ENCODE measurements around the gene TREML4. TPM values are rescaled to one million over a fixed set of nuclear protein-coding genes. Genes with fewer than 3 reads are reported as not detected.

The TREML4 gene
- total RNA-seq, 1 experiment from 2014 or later: not detected

GRCh38 chr6:41193884-41194283 lies 34.3 kb upstream of the TREML4 start (continued):
- no peak for TF ChIP-seq TCF7L2 (IDR thresholded peaks at IDR 0.05; ENCODE audit: borderline replicate concordance, extremely low read depth, insufficient read depth, insufficient read length)
- TF ChIP-seq SP1 (IDR thresholded peaks at IDR 0.05; ENCODE audit: low read depth): no peak
- no peak for TF ChIP-seq CBX3 (IDR thresholded peaks at IDR 0.05; ENCODE audit: low read depth)

- TF ChIP-seq SRF (IDR thresholded peaks at IDR 0.05; ENCODE audit: low read depth) (no peak), SIN3A (IDR thresholded peaks at IDR 0.05; ENCODE audit: low read depth) (no peak), ZFX (IDR thresholded peaks at IDR 0.05) (no peak), ZBTB33 (IDR thresholded peaks at IDR 0.05; ENCODE audit: extremely low read depth, insufficient replicate concordance, low read length) (no peak)
- Histone ChIP-seq H3K4me3 (replicated peaks in 1 of 2; ENCODE audit: low read depth in 1 of 2, low read length in 2 of 2) (no peak overlapping the region), H3K27me3 (ENCODE audit: insufficient read depth, low read length) (peaks cover 39% of the 10 kb centered on the region), H3K36me3 (ENCODE audit: control insufficient read depth in 1 of 2, insufficient read depth in 2 of 2, low read length in 2 of 2) (no peaks in the 10 kb centered on the region), H3K9ac (ENCODE audit: low read length) (no peak overlapping the region), H3K4me1 (ENCODE audit: control insufficient read depth in 1 of 2, insufficient read depth in 2 of 2, low read length in 2 of 2) (no peaks in the 10 kb centered on the region), H3K9me3 (ENCODE audit: control insufficient read depth in 1 of 2, insufficient read depth in 1 of 2, low read depth in 1 of 2, low read length in 2 of 2) (peaks cover 3 to 8% of the 10 kb centered on the region in 2 experiments; a peak in 2 of 4 replicates), H3K27ac (ENCODE audit: low read depth, low read length) (no peak overlapping the region), H2AFZ (ENCODE audit: low read depth, low read length, poor library complexity, severe bottlenecking) (no peak overlapping the region), H3K9me2 (ENCODE audit: insufficient read depth) (no peaks in the 10 kb centered on the region), H3K4me2 (ENCODE audit: low read length) (no peak overlapping the region), H3K79me2 (ENCODE audit: insufficient read depth, low read length) (no peaks in the 10 kb centered on the region), H4K20me1 (ENCODE audit: insufficient read depth) (no peaks in the 10 kb centered on the region)
- intact Hi-C loops (cut with micrococcal nuclease): no loop called here
- ChIA-PET RAD21 (ENCODE audit: low non-redundant PET in 1 of 2, low total read pairs in 2 of 2, uncharacterized antibody in 2 of 2, unreplicated experiment in 2 of 2) (no interaction called here), POLR2A (no interaction called here), CTCF (no interaction called here)
- BruUV-seq (replicated peaks): no TSS peak
- ATAC-seq: no peak
- DNase-seq (ENCODE audit: low read depth, low spot score): no peak
These were observed 33.8 kb upstream of the TREML4 start for GRCh38 chr6:41194386-41194785.

- ChIA-PET CTCF (no interaction called here), POLR2A (no interaction called here), RAD21 (ENCODE audit: low non-redundant PET in 1 of 2, low total read pairs in 2 of 2, uncharacterized antibody in 2 of 2, unreplicated experiment in 2 of 2) (no interaction called here)
- ATAC-seq: no peak
- H3K4me3 ChIP-seq (replicated peaks in 1 of 2; ENCODE audit: low read depth in 1 of 2, low read length in 2 of 2): no peak overlapping the region
- no peak overlapping the region for H3K9ac ChIP-seq (ENCODE audit: low read length)
- intact Hi-C loops (cut with micrococcal nuclease): no loop called here
- H3K36me3 ChIP-seq (ENCODE audit: control insufficient read depth in 1 of 2, insufficient read depth in 2 of 2, low read length in 2 of 2): no peaks in the 10 kb centered on the region
- no peak overlapping the region for H3K27ac ChIP-seq (ENCODE audit: low read depth, low read length)
- H3K4me2 ChIP-seq (ENCODE audit: low read length): no peak overlapping the region
- no peaks in the 10 kb centered on the region for H3K9me3 ChIP-seq (ENCODE audit: control insufficient read depth in 1 of 2, insufficient read depth in 1 of 2, low read depth in 1 of 2, low read length in 2 of 2)
- H3K27me3 ChIP-seq (ENCODE audit: insufficient read depth, low read length): peaks cover 39% of the 10 kb centered on the region
- H2AFZ ChIP-seq (ENCODE audit: low read depth, low read length, poor library complexity, severe bottlenecking): no peak overlapping the region
- no peaks in the 10 kb centered on the region for H3K4me1 ChIP-seq (ENCODE audit: control insufficient read depth in 1 of 2, insufficient read depth in 2 of 2, low read length in 2 of 2)
- no peaks in the 10 kb centered on the region for H4K20me1 ChIP-seq (ENCODE audit: insufficient read depth)
- no TSS peak for BruUV-seq (replicated peaks)
- DNase-seq (ENCODE audit: low read depth, low spot score): no peak
- no peaks in the 10 kb centered on the region for H3K79me2 ChIP-seq (ENCODE audit: insufficient read depth, low read length)
- no peaks in the 10 kb centered on the region for H3K9me2 ChIP-seq (ENCODE audit: insufficient read depth)
- no peak for TF ChIP-seq ELF1 (IDR thresholded peaks at IDR 0.05; ENCODE audit: borderline replicate concordance, low read depth)
- no peak for TF ChIP-seq ZNF274 (IDR thresholded peaks at IDR 0.05; ENCODE audit: low read depth, low read length)
- TF ChIP-seq ATF3 (IDR thresholded peaks at IDR 0.05): no peak
- TF ChIP-seq CTCF (IDR thresholded peaks at IDR 0.05 in 2 of 3, conservative IDR thresholded peaks at IDR 0.05 in 1 of 3; ENCODE audit: borderline replicate concordance in 1 of 3, insufficient read depth in 1 of 3, low read depth in 2 of 3, low read length in 2 of 3): no peak
- no peak for TF ChIP-seq YY1 (IDR thresholded peaks at IDR 0.05; ENCODE audit: extremely low read depth, insufficient replicate concordance, low read depth, low read length)
- no peak for TF ChIP-seq FOSL1 (IDR thresholded peaks at IDR 0.05; ENCODE audit: low read depth)
- no peak for TF ChIP-seq POLR2AphosphoS5 (IDR thresholded peaks at IDR 0.05; ENCODE audit: low read depth, low read length)
- TF ChIP-seq ZFX (IDR thresholded peaks at IDR 0.05): no peak
- TF ChIP-seq SP1 (IDR thresholded peaks at IDR 0.05; ENCODE audit: low read depth): no peak
- no peak for TF ChIP-seq CEBPB (IDR thresholded peaks at IDR 0.05; ENCODE audit: low read depth)
- TF ChIP-seq EZH2 (IDR thresholded peaks at IDR 0.05): no peak
- no peak for TF ChIP-seq RAD21 (IDR thresholded peaks at IDR 0.05; ENCODE audit: low read depth)
These were observed 30.9 kb upstream of the TREML4 start for GRCh38 chr6:41197234-41197633.
